ENCODE data around the gene GTPBP3.

The GTPBP3 gene

DNA sequence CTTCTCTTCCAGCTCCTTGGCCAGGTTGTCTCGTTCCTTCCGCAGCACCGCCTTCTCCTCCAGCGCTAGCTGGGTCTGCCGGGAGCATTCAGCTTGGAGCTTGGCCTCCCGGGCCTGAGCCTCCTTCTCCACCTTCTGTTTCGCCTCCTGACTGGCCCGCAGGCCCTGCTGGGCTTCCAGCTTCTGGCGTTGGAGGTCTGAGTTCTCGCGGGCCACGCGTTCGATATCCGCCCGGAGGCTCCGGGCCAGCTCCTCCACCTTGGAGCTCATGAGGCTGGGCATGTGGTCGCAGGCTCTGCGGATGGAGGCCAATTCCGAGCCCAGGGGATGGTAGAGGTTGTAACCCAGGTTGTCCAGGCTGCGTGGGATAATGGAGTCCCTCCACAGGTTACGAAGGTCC is 28.0 kb downstream of the GTPBP3 start:
- Histone ChIP-seq H4K91ac (ENCODE audit: low read depth, low read length) (no peak overlapping the region), H3K27ac (ENCODE audit: low read depth, low read length) (no peak overlapping the region), H3K4me1 (ENCODE audit: control insufficient read depth in 1 of 2, insufficient read depth in 2 of 2, low read length in 2 of 2) (no peaks in the 10 kb centered on the region), H3K36me3 (ENCODE audit: control insufficient read depth in 1 of 2, insufficient read depth in 2 of 2, low read length in 2 of 2) (no peaks in the 10 kb centered on the region), H2BK12ac (ENCODE audit: low read length) (no peak overlapping the region), H3K4ac (ENCODE audit: low read depth, low read length) (no peak overlapping the region), H2BK120ac (ENCODE audit: insufficient read depth, low read length, poor library complexity) (no peak overlapping the region), H3K14ac (ENCODE audit: low read length) (no peak overlapping the region), H3K79me1 (ENCODE audit: low read length) (no peaks in the 10 kb centered on the region), H3K4me2 (ENCODE audit: low read length) (no peak overlapping the region), H3K18ac (ENCODE audit: low read length) (no peak overlapping the region), H2AK5ac (ENCODE audit: low read length) (no peak overlapping the region), H3K9ac (ENCODE audit: low read length) (no peak overlapping the region), H3K23ac (ENCODE audit: low read length) (no peak overlapping the region), H2BK5ac (ENCODE audit: low read depth, low read length, poor library complexity) (no peak overlapping the region), H3K9me3 (ENCODE audit: insufficient read depth, low read depth, low read length) (no peaks in the 10 kb centered on the region), H4K8ac (ENCODE audit: low read depth, low read length) (no peak overlapping the region), H3K27me3 (ENCODE audit: insufficient read depth, low read length) (no peaks in the 10 kb centered on the region), H2AFZ (ENCODE audit: insufficient read depth, low read length, poor library complexity) (no peak overlapping the region), H3K4me3 (ENCODE audit: low read depth, low read length) (no peak overlapping the region), H4K12ac (ENCODE audit: low read depth, low read length) (no peak overlapping the region), H3K79me2 (ENCODE audit: control insufficient read depth, insufficient read depth, low read length, poor library complexity) (no peaks in the 10 kb centered on the region)
- no peak for DNase-seq
- no CpG with 5 or more reads among the region's 22 CpGs for WGBS (ENCODE audit: extremely low coverage, insufficient coverage, insufficient read length)

- Histone ChIP-seq H4K8ac (ENCODE audit: low read depth, low read length) (no peak overlapping the region), H2BK120ac (ENCODE audit: insufficient read depth, low read length, poor library complexity) (no peak overlapping the region), H3K4me3 (ENCODE audit: low read depth, low read length) (no peak overlapping the region), H3K4me1 (ENCODE audit: control insufficient read depth in 1 of 2, insufficient read depth in 2 of 2, low read length in 2 of 2) (no peaks in the 10 kb centered on the region), H3K79me2 (ENCODE audit: control insufficient read depth, insufficient read depth, low read length, poor library complexity) (no peaks in the 10 kb centered on the region), H2BK12ac (ENCODE audit: low read length) (no peak overlapping the region), H3K23ac (ENCODE audit: low read length) (no peak overlapping the region), H3K79me1 (ENCODE audit: low read length) (no peaks in the 10 kb centered on the region), H3K27me3 (ENCODE audit: insufficient read depth, low read length) (no peaks in the 10 kb centered on the region), H3K4me2 (ENCODE audit: low read length) (no peak overlapping the region), H3K9ac (ENCODE audit: low read length) (no peak overlapping the region), H3K4ac (ENCODE audit: low read depth, low read length) (no peak overlapping the region), H2AFZ (ENCODE audit: insufficient read depth, low read length, poor library complexity) (no peak overlapping the region), H4K12ac (ENCODE audit: low read depth, low read length) (no peak overlapping the region), H2AK5ac (ENCODE audit: low read length) (no peak overlapping the region), H3K36me3 (ENCODE audit: control insufficient read depth in 1 of 2, insufficient read depth in 2 of 2, low read length in 2 of 2) (no peaks in the 10 kb centered on the region), H4K91ac (ENCODE audit: low read depth, low read length) (no peak overlapping the region), H2BK5ac (ENCODE audit: low read depth, low read length, poor library complexity) (no peak overlapping the region), H3K9me3 (ENCODE audit: insufficient read depth, low read depth, low read length) (no peaks in the 10 kb centered on the region), H3K27ac (ENCODE audit: low read depth, low read length) (no peak overlapping the region), H3K18ac (ENCODE audit: low read length) (no peak overlapping the region), H3K14ac (ENCODE audit: low read length) (no peak overlapping the region)
- DNase-seq = peak; percentile 14 to 40
- WGBS (ENCODE audit: extremely low coverage, insufficient coverage, insufficient read length) = no CpG with 5 or more reads among the region's 8 CpGs
Observed at GRCh38 chr19:17370026-17370587, 32.8 kb downstream of the GTPBP3 start.

DNA sequence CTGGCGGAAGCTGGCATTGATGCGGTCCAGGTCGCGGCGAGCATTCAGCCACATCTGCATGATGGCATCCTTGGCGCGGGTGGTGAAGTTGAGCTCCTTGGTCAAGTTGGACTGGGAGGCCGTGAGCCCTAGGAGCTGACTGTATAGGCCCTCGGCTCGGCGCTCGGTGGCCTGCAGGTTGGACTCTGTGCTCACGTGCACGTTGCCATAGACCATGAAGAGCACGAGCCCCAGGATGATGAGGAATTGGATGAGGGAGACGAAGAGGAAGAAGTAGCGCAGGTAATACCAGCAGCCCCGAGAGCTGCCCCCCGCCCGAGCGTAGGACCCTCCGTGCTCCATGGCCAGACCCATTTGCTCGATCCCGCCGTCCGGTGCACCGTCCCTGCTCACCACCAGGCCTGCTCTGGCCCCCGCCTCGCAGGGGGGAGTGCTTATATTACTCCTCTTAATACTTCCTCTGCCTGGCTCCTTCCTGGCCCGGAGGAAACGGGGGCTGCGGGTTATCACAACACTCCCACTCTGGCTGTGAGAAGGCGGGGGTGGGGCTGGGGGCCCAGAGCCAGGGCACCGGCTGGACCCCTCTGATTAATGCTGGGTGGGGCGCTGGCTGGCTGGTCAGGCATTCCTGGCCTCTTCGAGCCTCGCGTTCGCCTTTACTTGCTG is 39.7 kb downstream of the GTPBP3 start, which contains the start of gene PLVAP:
Gene PLVAP (minus strand): TSS at position 408 of the 666 bp plus-strand sequence. CDS start 54 bp downstream, at position 354.
- Histone ChIP-seq H4K91ac (ENCODE audit: low read depth, low read length) (no peak within 1 kb of the TSS), H3K79me1 (ENCODE audit: low read length) (no peaks in the 10 kb centered on the region), H3K9me3 (ENCODE audit: insufficient read depth, low read depth, low read length) (no peaks in the 10 kb centered on the region), H3K23ac (ENCODE audit: low read length) (no peak within 1 kb of the TSS), H3K27me3 (ENCODE audit: insufficient read depth, low read length) (no peaks in the 10 kb centered on the region), H4K8ac (ENCODE audit: low read depth, low read length) (no peak within 1 kb of the TSS), H3K14ac (ENCODE audit: low read length) (no peak within 1 kb of the TSS), H2BK12ac (ENCODE audit: low read length) (no peak within 1 kb of the TSS), H3K4me3 (ENCODE audit: low read depth, low read length) (no peak within 1 kb of the TSS), H2AFZ (ENCODE audit: insufficient read depth, low read length, poor library complexity) (no peak within 1 kb of the TSS), H2BK5ac (ENCODE audit: low read depth, low read length, poor library complexity) (no peak within 1 kb of the TSS), H3K18ac (ENCODE audit: low read length) (no peak within 1 kb of the TSS), H3K4ac (ENCODE audit: low read depth, low read length) (no peak within 1 kb of the TSS), H3K4me1 (ENCODE audit: control insufficient read depth in 1 of 2, insufficient read depth in 2 of 2, low read length in 2 of 2) (peaks cover 0 to 7% of the 10 kb centered on the region in 2 experiments), H3K4me2 (ENCODE audit: low read length) (no peak within 1 kb of the TSS), H2BK120ac (ENCODE audit: insufficient read depth, low read length, poor library complexity) (no peak within 1 kb of the TSS), H3K79me2 (ENCODE audit: control insufficient read depth, insufficient read depth, low read length, poor library complexity) (no peaks in the 10 kb centered on the region), H3K27ac (ENCODE audit: low read depth, low read length) (no peak within 1 kb of the TSS), H3K9ac (ENCODE audit: low read length) (no peak within 1 kb of the TSS), H2AK5ac (ENCODE audit: low read length) (no peak within 1 kb of the TSS), H4K12ac (ENCODE audit: low read depth, low read length) (no peak within 1 kb of the TSS), H3K36me3 (ENCODE audit: control insufficient read depth in 1 of 2, insufficient read depth in 2 of 2, low read length in 2 of 2) (no peaks in the 10 kb centered on the region)
- no peak for DNase-seq
- no CpG with 5 or more reads among the region's 39 CpGs for WGBS (ENCODE audit: extremely low coverage, insufficient coverage, insufficient read length)

GRCh38 chr19:17378271-17378670 is 40.9 kb downstream of the GTPBP3 start:
- DNase-seq = no peak

More at GRCh38 chr19:17378271-17378670, 40.9 kb downstream of the GTPBP3 start:
- no peak overlapping the region for H4K12ac ChIP-seq (ENCODE audit: low read depth, low read length)
- H3K79me2 ChIP-seq (ENCODE audit: control insufficient read depth, insufficient read depth, low read length, poor library complexity) = no peaks in the 10 kb centered on the region
- no peak overlapping the region for H3K23ac ChIP-seq (ENCODE audit: low read length)
- H2BK12ac ChIP-seq (ENCODE audit: low read length) = no peak overlapping the region
- H3K27me3 ChIP-seq (ENCODE audit: insufficient read depth, low read length) = no peaks in the 10 kb centered on the region
- no peak overlapping the region for H3K4me3 ChIP-seq (ENCODE audit: low read depth, low read length)
- H2BK120ac ChIP-seq (ENCODE audit: insufficient read depth, low read length, poor library complexity) = no peak overlapping the region
- peaks cover 0 to 7% of the 10 kb centered on the region in 2 experiments for H3K4me1 ChIP-seq (ENCODE audit: control insufficient read depth in 1 of 2, insufficient read depth in 2 of 2, low read length in 2 of 2)
- WGBS (ENCODE audit: extremely low coverage, insufficient coverage, insufficient read length) = no CpG with 5 or more reads among the region's 13 CpGs
- no peak overlapping the region for H2BK5ac ChIP-seq (ENCODE audit: low read depth, low read length, poor library complexity)
- no peak overlapping the region for H2AK5ac ChIP-seq (ENCODE audit: low read length)
- no peak overlapping the region for H3K4ac ChIP-seq (ENCODE audit: low read depth, low read length)
- no peaks in the 10 kb centered on the region for H3K36me3 ChIP-seq (ENCODE audit: control insufficient read depth in 1 of 2, insufficient read depth in 2 of 2, low read length in 2 of 2)
- H4K91ac ChIP-seq (ENCODE audit: low read depth, low read length) = no peak overlapping the region
- no peak overlapping the region for H3K18ac ChIP-seq (ENCODE audit: low read length)
- no peak overlapping the region for H3K9ac ChIP-seq (ENCODE audit: low read length)
- no peaks in the 10 kb centered on the region for H3K9me3 ChIP-seq (ENCODE audit: insufficient read depth, low read depth, low read length)
- no peak overlapping the region for H3K27ac ChIP-seq (ENCODE audit: low read depth, low read length)
- H2AFZ ChIP-seq (ENCODE audit: insufficient read depth, low read length, poor library complexity) = no peak overlapping the region
- H3K14ac ChIP-seq (ENCODE audit: low read length) = no peak overlapping the region
- no peak overlapping the region for H4K8ac ChIP-seq (ENCODE audit: low read depth, low read length)
- no peak overlapping the region for H3K4me2 ChIP-seq (ENCODE audit: low read length)
- no peaks in the 10 kb centered on the region for H3K79me1 ChIP-seq (ENCODE audit: low read length)
